AG04450 (cell line): ENCODE results near the gene OXNAD1. TPM values are rescaled to one million over a fixed set of nuclear protein-coding genes. Genes with fewer than 3 reads are reported as not detected.

Experiments
- CTCF ChIA-PET: fragments of 300-600, 350-600 bp; formaldehyde crosslinking; extraction: SDS; loops from one replicate; lab custom pipeline; 2022; ENCODE audit warnings: antibody characterized with exemption, inconsistent platforms; lab: Charles Lee
- POLR2A ChIA-PET: fragments of 350-600 bp; formaldehyde crosslinking; extraction: SDS; loops from one replicate; lab custom pipeline; 2021; ENCODE audit warnings: antibody characterized with exemption, inconsistent platforms; lab: Yijun Ruan, JAX
- DNase-seq: peaks from one replicate; pipeline ENCODE4 v3.0.0-alpha.2; 2011; ENCODE audit warnings: low read depth, low spot score
- H3K27ac ChIP-seq: one replicate; pipeline ENCODE4 v1.5.1; 2012; ENCODE audit warnings: low read depth, low read length, control low read depth
- H3K27me3 ChIP-seq: one replicate; pipeline ENCODE4 v1.6.0; 2012; ENCODE audit warnings: low read length; ENCODE audit not compliant: control insufficient read depth, insufficient read depth
- H3K4me3 ChIP-seq: 2 replicates; pipeline ENCODE4 v1.5.1; 2011; ENCODE audit warnings: mild to moderate bottlenecking, low read depth, low read length, control low read depth
- H3K9me3 ChIP-seq: 2 replicates; pipeline ENCODE4 v1.5.1; 2012; ENCODE audit warnings: low read length; ENCODE audit not compliant: control insufficient read depth, insufficient read depth
- CTCF ChIP-seq: IDR thresholded peaks from 2 replicates; pipeline ENCODE4 v1.5.1; 2011; ENCODE audit warnings: low read depth, low read length, control low read depth, inconsistent platforms
- polyA plus RNA-seq: library from polyadenylated mRNA; depleted of rRNA; stranded (reverse); fragments of >200 nt; gene quantifications from 2 replicates; pipeline ENCODE4 v1.2.3, GENCODE V29; 2011

The OXNAD1 gene
- polyA plus RNA-seq, 1 experiment, result 9.0 TPM

GRCh38 chr3:16313886-16314645 lies 49.1 kb downstream of the OXNAD1 start:
- CTCF ChIA-PET, result interaction anchor here (2.2 kb wide), 1 partner anchor 24 kb away, joined by 7 read pairs; no protein-coding TSS in a partner anchor

DNA sequence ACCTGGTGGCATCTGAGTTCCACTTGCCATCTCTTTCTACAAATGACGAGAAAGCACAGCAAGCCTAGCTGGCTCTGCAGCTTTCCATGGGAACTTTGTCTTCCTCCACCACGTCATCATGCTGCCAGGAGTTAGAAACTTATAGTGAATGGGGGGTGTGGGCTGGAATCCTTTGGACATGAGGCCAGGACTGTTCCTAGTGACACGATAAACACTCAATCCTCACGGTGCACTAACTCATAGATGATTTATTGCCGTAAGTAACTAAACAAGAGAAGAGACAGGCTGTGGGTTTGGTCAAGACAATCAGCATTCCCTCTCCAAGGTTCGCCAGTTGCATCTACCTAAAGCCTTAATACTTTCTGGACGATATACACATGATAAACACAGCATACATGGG lies 50.6 kb downstream of the OXNAD1 start:
- Histone ChIP-seq H3K27me3 (no peaks in the 10 kb centered on the region), H3K9me3 (no peaks in the 10 kb centered on the region), H3K27ac (no peak overlapping the region), H3K4me3 (no peak overlapping the region)
- ChIA-PET POLR2A (no interaction called here), CTCF (no interaction called here)
- DNase-seq, result no peak
- no peak for TF ChIP-seq CTCF

More at GRCh38 chr3:16313886-16314645, 49.1 kb downstream of the OXNAD1 start:
- no peak for DNase-seq
- Histone ChIP-seq H3K27ac (no peak overlapping the region), H3K4me3 (no peak overlapping the region), H3K27me3 (no peaks in the 10 kb centered on the region), H3K9me3 (no peaks in the 10 kb centered on the region)
- TF ChIP-seq CTCF, result no peak
- POLR2A ChIA-PET, result no interaction called here

DNA sequence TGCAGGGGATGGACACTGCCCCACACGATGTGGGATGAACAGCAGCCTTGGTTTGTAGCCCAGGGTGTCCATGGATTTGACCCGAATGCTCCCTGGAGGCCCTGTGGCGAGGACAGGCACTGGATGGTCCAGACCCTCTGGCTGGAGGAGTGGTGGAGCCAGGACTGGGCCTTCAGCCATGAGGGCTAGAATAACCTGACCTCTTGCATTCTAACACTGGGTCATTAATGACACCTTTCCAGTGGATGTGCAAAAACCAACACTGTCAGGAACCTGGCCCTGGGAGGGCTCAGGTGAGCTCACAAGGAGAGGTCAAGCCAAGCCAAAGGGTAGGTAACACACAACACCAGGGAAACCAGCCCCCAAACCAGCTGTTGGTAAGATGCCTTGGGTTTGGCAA lies 51.4 kb downstream of the OXNAD1 start:
- ChIA-PET POLR2A (no interaction called here), CTCF (interaction anchor here (0.6 kb wide), 1 partner anchor 9 kb away, joined by 3 read pairs; no protein-coding TSS in a partner anchor)
- DNase-seq, result no peak
- H3K9me3 ChIP-seq, result no peaks in the 10 kb centered on the region
- no peak overlapping the region for H3K4me3 ChIP-seq
- no peak for TF ChIP-seq CTCF
- no peak overlapping the region for H3K27ac ChIP-seq
- H3K27me3 ChIP-seq, result no peaks in the 10 kb centered on the region

DNA sequence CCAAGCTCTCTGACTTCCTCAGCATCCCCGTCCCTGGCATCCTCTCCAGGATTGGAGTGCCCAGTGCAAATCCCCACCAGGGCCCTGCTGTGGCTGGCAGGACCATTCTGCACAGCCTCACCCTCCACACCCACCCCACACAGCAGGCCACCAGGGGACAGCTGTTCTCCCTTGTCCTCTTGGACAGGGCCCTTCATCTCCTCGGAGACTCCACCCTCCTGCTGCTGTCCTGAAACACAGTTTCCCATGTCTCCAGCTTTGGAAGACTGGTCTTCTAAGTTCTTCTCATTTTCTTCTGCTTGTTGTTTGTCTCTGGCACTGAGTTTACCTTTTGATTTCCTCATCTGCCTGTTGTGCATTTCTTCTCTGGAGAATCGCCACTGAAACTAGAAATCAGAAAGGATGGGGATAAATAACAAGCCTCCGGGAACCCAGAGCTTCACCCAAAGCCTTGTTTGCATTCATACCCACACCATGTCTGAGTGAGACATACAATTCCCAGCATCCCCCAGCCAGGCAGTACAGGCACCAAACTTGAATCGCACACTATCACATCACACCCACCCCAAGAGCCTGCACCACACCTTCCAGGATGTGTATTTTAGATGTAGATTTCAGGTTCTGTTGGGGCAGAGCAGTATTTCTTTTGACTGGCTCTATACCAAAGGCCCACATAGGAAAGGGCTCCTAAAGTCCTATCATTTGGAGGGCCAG lies 52.0 kb downstream of the OXNAD1 start:
- Histone ChIP-seq H3K27me3 (no peaks in the 10 kb centered on the region), H3K9me3 (no peaks in the 10 kb centered on the region), H3K27ac (peak overlapping the region; percentile 71), H3K4me3 (no peak overlapping the region)
- ChIA-PET POLR2A (no interaction called here), CTCF (interaction anchor here (0.6 kb wide), 1 partner anchor 10 kb away, joined by 3 read pairs; no protein-coding TSS in a partner anchor)
- TF ChIP-seq CTCF, result no peak
- no peak for DNase-seq

DNA sequence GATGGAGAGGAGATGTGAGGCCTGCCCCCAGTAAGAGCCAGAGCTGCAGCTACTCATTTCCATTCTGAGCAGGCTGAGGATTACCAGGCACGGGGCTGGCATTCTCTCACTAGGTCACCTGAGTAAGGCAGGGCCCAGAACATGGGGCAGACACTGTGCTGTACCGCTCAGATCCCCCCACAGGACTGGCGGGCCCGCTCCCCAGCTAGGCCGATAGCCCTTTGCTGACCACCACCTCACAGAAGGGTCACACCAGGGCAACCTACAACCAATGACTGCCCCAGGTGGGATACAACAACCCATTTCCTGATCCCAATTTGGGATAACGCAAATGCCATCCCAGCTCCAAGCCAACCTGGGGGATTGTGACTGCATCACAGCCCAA lies 52.5 kb downstream of the OXNAD1 start:
- no peaks in the 10 kb centered on the region for H3K9me3 ChIP-seq
- H3K27ac ChIP-seq, result peak overlapping the region; percentile 71
- no peaks in the 10 kb centered on the region for H3K27me3 ChIP-seq
- no peak for TF ChIP-seq CTCF
- ChIA-PET CTCF (no interaction called here), POLR2A (interaction anchor here (0.8 to 1.0 kb wide), 2 partner anchors 137 to 194 kb away, joined by 3 to 4 read pairs; no protein-coding TSS in a partner anchor)
- no peak for DNase-seq
- no peak overlapping the region for H3K4me3 ChIP-seq
